DOHH2 (cell line): ENCODE measurements around the gene ENKUR.

Experiments used
- H3F3A ChIP-seq: fragments of 200-600 bp; sonication (generic), shearing (Covaris generic); 2 replicates; pipeline ENCODE4 v1.6.0; 2016; ENCODE audit warnings: antibody characterized with exemption, mild to moderate bottlenecking; ENCODE audit not compliant: control insufficient read depth, insufficient read depth
- H3K27ac ChIP-seq: fragments of 200-600 bp; sonication (generic); 2 replicates; pipeline ENCODE4 v1.5.1; 2014; ENCODE audit warnings: low read depth, mild to moderate bottlenecking, low read length, moderate library complexity
- H3K27me3 ChIP-seq: fragments of 200-600 bp; sonication (generic); 2 replicates; pipeline ENCODE4 v1.6.1; 2014; ENCODE audit warnings: mild to moderate bottlenecking, low read length, mixed read lengths; ENCODE audit not compliant: control insufficient read depth
- H3K36me3 ChIP-seq: fragments of 200-600 bp; sonication (generic); 2 replicates; pipeline ENCODE4 v1.6.1; 2014; ENCODE audit warnings: mild to moderate bottlenecking, low read length, moderate library complexity, mixed read lengths; ENCODE audit not compliant: control insufficient read depth
- H3K4me1 ChIP-seq: fragments of 200-600 bp; sonication (generic); 2 replicates; pipeline ENCODE4 v1.6.1; 2014; ENCODE audit warnings: mild to moderate bottlenecking, low read length, mixed read lengths; ENCODE audit not compliant: control insufficient read depth
- H3K4me2 ChIP-seq: fragments of 200-600 bp; sonication (generic); 2 replicates; pipeline ENCODE4 v1.6.0; 2014; ENCODE audit warnings: mild to moderate bottlenecking, low read length, moderate library complexity
- H3K4me3 ChIP-seq: fragments of 200-600 bp; sonication (generic); 2 replicates; pipeline ENCODE4 v1.5.1; 2014; ENCODE audit warnings: mild to moderate bottlenecking, low read length, mixed read lengths
- H3K79me2 ChIP-seq: fragments of 200-600 bp; sonication (generic); 2 replicates; pipeline ENCODE4 v1.6.1; 2014; ENCODE audit warnings: mild to moderate bottlenecking, low read length, mixed read lengths; ENCODE audit not compliant: control insufficient read depth
- H3K9me2 ChIP-seq: fragments of 200-600 bp; sonication (generic); replicated peaks from 2 replicates; pipeline ENCODE4 v1.6.1; 2014; ENCODE audit warnings: mild to moderate bottlenecking, low read length, mixed read lengths; ENCODE audit not compliant: control insufficient read depth
- H3K9me3 ChIP-seq: fragments of 200-600 bp; sonication (generic); 2 replicates; pipeline ENCODE4 v1.6.1; 2014; ENCODE audit warnings: antibody characterized with exemption, low read length, mixed read lengths; ENCODE audit not compliant: control insufficient read depth, insufficient read depth
- H4K20me1 ChIP-seq: fragments of 200-600 bp; sonication (generic); 2 replicates; pipeline ENCODE4 v1.6.0; 2014; ENCODE audit warnings: low read depth, mild to moderate bottlenecking, antibody characterized with exemption, low read length, moderate library complexity; ENCODE audit not compliant: control insufficient read depth, insufficient read depth
- EZH2phosphoT487 ChIP-seq: fragments of 200-600 bp; sonication (generic); IDR thresholded peaks from 2 replicates; pipeline ENCODE4 v1.6.1; 2017; ENCODE audit warnings: borderline replicate concordance, mild to moderate bottlenecking, antibody characterized with exemption, low read length, moderate library complexity, mixed read lengths
- TF ChIP-seq, protein P1 (sequence below): fragments of 200-600 bp; sonication (generic); IDR thresholded peaks from one replicate; pipeline ENCODE4 v1.5.1; 2014; ENCODE audit warnings: antibody characterized with exemption, mild to moderate bottlenecking, low read depth, low read length; ENCODE audit not compliant: poor library complexity, severe bottlenecking

The ENKUR gene

DNA sequence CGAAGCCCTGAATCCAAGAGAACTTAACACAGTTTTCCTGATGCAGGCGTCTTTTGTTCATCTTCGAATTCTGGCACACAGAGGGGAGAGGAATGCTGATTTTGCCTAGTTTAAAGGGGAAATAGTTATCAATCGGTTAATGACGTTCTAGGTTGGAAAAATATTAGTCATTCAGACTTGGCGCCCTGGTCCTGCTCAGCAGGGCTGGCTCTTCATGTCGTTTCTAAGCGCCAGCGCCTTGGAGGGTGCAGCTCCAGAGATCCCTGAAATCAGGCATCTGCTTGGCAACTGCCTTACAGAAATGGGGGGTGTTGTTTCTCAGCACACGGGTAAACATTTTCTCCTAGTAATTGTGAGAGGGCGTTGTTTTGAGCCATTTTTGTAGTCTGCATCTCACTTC lies 62.3 kb downstream of the ENKUR start:
- no peaks in the 10 kb centered on the region for H3K36me3 ChIP-seq
- H3K9me3 ChIP-seq: no peaks in the 10 kb centered on the region
- H3F3A ChIP-seq: no peaks in the 10 kb centered on the region
- no peak overlapping the region for H3K27ac ChIP-seq
- no peaks in the 10 kb centered on the region for H3K9me2 ChIP-seq
- no peaks in the 10 kb centered on the region for H4K20me1 ChIP-seq
- no peak overlapping the region for H3K4me2 ChIP-seq
- H3K4me1 ChIP-seq: no peaks in the 10 kb centered on the region
- TF ChIP-seq, protein P1, sequence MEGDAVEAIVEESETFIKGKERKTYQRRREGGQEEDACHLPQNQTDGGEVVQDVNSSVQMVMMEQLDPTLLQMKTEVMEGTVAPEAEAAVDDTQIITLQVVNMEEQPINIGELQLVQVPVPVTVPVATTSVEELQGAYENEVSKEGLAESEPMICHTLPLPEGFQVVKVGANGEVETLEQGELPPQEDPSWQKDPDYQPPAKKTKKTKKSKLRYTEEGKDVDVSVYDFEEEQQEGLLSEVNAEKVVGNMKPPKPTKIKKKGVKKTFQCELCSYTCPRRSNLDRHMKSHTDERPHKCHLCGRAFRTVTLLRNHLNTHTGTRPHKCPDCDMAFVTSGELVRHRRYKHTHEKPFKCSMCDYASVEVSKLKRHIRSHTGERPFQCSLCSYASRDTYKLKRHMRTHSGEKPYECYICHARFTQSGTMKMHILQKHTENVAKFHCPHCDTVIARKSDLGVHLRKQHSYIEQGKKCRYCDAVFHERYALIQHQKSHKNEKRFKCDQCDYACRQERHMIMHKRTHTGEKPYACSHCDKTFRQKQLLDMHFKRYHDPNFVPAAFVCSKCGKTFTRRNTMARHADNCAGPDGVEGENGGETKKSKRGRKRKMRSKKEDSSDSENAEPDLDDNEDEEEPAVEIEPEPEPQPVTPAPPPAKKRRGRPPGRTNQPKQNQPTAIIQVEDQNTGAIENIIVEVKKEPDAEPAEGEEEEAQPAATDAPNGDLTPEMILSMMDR: no peak
- no peak for TF ChIP-seq EZH2phosphoT487
- H3K27me3 ChIP-seq: no peaks in the 10 kb centered on the region
- no peaks in the 10 kb centered on the region for H3K79me2 ChIP-seq
- H3K4me3 ChIP-seq: no peak overlapping the region

DNA sequence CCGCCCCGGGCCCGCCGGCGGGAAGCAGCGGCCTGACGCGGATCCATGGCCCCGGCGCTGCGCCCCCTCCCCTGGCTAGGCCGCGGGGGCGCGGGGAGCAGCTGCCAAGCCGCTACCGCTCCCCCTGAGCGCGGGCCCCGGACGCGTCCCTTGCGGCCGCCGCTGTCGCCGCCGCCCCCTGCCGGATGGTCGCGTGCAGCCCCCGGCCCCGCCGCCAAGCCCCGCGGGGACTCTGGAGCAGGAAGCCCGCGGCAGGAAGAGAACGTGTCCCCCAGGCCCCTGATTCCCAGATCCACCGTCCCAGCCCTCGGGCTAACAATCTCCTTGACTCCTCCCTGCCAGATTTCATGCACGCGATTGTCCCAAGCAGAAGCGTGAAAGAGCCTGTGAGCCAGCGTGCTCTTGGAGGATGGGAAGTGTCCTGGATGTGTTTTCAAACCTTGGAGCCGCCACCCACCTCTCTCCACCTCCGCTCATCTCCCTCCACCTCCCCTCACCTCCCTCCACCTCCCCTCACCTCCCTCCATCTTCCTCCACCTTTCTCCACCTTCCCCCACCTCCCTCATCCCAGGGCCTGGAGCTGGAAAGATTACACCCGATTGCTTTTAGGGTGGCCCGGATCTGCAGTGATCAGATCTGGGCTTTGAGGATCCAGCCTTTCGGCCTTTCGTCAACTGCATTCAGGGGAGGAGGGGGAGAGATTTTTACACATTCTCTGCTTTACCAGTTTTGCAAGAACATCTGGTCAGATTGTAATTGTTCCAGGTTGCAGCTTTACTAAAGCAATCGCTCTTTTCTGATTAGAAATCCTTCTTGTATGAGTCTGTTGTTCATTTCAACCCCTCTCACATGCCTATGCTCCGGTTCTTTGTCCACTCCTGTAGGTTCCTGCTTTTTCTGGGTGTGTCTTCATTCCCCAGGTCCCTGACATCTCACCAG lies 63.0 kb downstream of the ENKUR start:
- no peaks in the 10 kb centered on the region for H3K36me3 ChIP-seq
- no peaks in the 10 kb centered on the region for H3K27me3 ChIP-seq
- no peaks in the 10 kb centered on the region for H3K9me3 ChIP-seq
- no peak for TF ChIP-seq EZH2phosphoT487
- TF ChIP-seq, protein P1: no peak
- no peaks in the 10 kb centered on the region for H3K4me1 ChIP-seq
- no peaks in the 10 kb centered on the region for H3K79me2 ChIP-seq
- H4K20me1 ChIP-seq: no peaks in the 10 kb centered on the region
- H3K9me2 ChIP-seq: no peaks in the 10 kb centered on the region
- no peaks in the 10 kb centered on the region for H3F3A ChIP-seq
- H3K4me2 ChIP-seq: peak overlapping the region; percentile 48
- H3K4me3 ChIP-seq: peak overlapping the region; percentile 59
- no peak overlapping the region for H3K27ac ChIP-seq

DNA sequence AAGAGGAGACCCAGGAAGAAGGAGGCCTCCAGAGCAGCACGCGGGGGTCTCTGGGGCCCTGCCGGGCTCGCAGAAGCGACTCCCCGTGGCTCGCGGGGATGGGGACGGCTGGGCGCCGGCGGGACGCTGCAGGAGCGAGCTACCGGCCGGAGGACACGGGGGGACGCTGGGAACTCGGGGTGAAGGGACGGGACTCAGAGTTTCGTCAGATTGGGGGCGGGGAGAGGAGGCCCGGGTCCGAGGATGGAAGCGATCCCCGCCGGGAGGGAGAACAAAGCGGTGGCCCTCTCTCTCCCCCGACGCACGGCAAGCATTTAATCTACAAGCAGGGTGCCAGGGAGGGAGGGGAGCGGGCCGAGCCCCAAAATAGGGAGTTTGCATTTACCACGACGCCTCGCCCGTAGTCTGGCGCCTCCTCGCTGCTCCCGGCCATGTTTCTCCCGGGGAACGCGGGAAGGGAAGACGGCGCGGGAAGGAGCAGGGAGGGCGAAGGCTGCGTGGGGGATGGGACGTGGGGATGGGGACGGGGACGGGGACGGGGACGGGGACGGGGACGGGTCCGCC lies 63.7 kb downstream of the ENKUR start, which contains the start of gene PRTFDC1:
Gene PRTFDC1, minus strand, starts transcription at position 464 of the 564 bp plus-strand sequence. Its CDS starts 31 bp downstream, at position 433.
- Histone ChIP-seq H3F3A (no peaks in the 10 kb centered on the region), H3K27ac (no peak within 1 kb of the TSS), H3K4me3 (peak within 1 kb of the TSS; percentile 59), H3K36me3 (no peaks in the 10 kb centered on the region), H3K79me2 (no peaks in the 10 kb centered on the region), H3K9me3 (no peaks in the 10 kb centered on the region), H3K4me1 (no peaks in the 10 kb centered on the region), H3K27me3 (no peaks in the 10 kb centered on the region), H3K4me2 (peak within 1 kb of the TSS; percentile 48), H4K20me1 (no peaks in the 10 kb centered on the region), H3K9me2 (no peaks in the 10 kb centered on the region)
- TF ChIP-seq, protein P1: no peak
- no peak for TF ChIP-seq EZH2phosphoT487
